Renal cortex interstitium (tissue), 11 donors: ENCODE measurements around the gene ALX4. TPM values are rescaled to one million over a fixed set of nuclear protein-coding genes. Genes with fewer than 3 reads are reported as not detected.

Experiments
- DNase-seq, 11 donors: peaks; one replicate each; pipeline ENCODE4 v3.0.0-alpha.2; 2013; ENCODE audit warnings: low read depth in 9 of 11, low spot score in 4 of 11; ENCODE audit errors: extremely low read depth in 1 of 11
- polyA plus RNA-seq, 3 donors: library from polyadenylated mRNA; unstranded; fragments of 120-200 nt; gene quantifications; one replicate each; pipeline ENCODE4 v1.2.1, GENCODE V29; 2013; ENCODE audit not compliant: insufficient read length in 3 of 3

ALX4 gene
- polyA plus RNA-seq, 3 donors = 0.12 to 0.39 (median 0.20) TPM

DNA sequence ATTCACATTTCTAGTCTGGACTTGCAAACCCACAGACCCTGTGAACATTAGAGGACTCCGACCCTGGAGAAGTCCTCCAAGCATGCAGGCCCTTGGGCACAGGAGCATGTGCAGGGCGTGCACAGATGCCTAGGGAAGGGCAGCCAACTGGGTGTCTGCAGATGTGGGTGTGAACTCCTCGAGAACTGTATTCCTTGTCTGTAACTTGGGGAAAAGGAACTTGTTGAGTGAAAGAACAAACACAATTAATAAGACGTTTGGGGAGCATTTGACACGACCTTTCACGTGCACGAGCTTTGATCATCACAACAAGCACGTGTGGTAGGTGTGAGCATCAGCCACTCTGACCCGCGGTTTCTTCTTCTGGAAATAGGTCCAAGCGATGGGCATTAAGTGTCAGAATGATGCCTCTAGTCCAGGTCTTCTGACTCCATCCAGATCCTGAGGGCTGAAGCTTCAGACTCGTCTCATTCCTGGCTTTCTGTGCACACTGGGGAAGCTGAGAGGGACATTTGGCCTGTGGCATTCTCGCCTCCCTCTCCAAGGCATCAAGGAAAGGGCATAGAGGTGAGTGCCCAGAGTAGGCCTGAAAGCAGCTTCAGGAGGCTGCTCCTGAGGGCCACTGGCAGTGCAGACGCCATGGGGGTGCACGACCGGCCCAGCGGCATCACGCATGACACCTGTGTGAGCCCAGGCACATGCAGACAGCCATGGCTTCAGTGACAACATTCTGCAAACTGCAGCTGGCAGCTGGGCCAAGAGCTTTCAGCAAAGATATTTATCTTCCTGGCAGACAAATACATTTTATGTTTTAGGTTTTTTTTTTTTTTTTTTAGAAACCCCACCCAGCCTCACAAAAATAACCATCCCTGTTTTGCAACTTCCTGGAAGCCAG is 32.5 kb downstream of the ALX4 start:
- DNase-seq = no peak

DNA sequence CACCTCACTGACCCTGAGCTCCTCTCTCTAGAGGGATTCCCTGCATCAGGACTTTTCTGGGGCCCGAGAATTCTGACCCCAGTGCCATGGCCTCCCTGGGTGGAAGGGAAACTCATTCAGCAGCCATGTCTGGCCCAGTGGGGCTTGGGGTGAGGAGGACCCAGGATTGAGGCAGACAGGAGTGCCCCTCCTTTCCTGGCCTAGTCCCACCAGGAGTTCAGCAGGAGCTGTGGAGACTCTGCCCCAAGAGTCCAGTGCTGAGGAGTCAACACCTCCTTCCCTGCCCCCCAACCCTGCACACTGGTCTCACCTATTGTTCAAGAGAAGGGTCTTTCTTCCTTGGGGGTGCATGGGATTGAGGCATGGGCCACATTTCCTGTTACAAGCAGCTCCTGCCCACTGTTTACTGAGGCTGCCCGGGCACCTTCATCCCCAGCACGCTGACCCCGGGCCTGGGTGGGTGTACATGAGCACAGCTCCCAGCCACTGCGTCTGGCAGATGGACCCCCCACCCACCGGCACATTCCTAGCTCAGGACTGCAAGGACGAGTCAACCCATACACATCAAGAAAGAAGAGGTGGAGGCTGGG is 33.9 kb downstream of the ALX4 start:
- DNase-seq = no peak

DNA sequence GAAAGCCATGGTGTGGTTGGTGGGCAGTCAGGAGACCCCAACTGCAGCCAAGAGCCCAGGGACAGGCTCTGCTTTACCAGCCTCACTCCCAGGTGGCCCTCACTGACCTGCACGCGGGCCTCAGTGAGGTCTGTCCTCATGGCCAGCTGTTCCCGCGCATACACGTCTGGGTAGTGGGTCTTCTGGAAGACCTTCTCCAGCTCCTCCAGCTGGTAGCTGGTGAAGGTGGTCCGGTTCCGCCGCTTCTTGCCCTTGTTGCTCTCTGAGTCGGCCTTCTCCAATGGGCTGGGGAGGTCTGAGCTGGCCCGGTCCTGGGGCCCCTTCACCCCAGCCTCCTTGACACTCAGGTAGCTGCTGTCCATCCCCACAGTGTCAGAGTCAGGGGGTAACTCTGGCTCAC is 34.7 kb downstream of the ALX4 start:
- no peak for DNase-seq

DNA sequence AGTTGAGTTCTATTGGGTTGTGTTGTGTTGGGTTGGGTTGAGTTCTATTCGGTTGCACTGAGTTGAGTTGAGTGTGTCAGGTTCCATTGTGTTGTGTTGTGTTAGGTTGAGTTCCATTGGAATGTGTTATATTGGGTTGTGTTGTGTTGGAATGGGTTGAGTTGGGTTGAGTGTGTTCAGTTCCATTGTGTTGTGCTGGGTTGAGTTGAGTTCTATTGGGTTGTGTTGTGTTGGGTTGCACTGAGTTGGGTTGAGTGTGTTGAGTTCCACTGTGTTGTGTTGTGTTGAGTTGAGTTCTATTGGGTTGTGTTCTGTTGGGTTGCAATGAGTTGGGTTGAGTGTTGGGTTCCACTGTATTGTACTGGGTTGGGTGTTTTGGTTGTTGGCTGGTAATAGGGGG is 35.5 kb downstream of the ALX4 start:
- no peak for DNase-seq

DNA sequence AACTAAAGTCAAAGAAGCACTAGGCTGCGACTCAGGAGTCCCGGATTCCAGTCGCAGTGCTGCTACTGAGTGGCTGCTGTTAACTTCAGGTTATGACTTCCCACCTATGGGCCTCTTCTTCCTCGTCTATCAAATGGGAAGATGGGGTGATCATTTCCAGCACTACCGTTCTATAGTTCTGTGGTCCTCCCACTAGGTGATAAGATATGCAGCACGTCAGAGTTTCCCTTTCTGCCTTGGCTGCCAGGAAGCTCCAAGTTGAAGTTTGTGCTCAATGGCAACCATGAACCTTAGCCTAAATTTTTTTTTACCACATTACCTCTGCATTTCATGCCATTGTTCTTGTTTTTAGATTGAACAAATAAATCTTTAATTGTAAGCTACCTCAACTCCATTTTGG is 38.7 kb downstream of the ALX4 start:
- no peak for DNase-seq

DNA sequence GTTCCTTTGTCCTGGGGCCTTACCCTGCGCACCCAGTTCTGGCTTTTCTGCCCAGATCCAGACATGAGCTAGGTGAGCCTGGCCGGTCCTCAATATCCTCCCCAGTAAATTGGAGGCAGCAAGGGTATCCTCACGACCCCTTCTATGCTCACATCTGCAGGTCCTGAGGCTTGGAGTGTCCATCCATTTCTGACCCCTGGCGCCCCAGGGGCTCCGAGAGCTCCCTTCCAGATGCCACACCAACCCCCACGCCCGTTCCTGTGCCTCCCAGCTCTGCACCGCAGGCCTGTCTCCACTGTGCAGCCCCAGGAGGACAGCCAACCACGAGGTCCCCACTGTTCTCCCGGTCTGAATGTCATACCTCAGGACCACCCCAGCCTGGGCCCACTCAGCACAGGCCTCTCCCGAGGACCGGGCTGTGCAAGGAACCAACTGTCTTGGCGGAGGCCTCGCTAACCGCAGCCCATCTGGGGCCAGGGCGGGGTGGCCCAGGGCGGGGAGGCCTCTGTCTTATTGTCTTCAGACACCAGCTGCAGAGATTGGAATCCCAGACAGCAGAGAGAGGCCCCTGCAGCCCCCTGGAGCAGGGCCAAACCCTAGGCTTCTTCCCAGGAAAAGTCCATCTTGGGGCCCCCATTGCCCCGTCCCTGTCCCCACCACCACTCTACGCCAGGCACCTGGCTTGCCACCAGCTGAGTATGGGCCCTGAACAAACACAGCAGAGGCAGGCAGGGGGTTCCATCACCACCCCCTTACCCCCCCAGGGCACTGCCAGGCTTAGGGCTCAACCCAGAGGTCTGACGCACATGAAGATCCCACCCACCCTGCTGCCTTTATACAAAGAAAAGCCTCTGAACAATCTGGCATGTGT is 39.3 kb downstream of the ALX4 start:
- no peak for DNase-seq

DNA sequence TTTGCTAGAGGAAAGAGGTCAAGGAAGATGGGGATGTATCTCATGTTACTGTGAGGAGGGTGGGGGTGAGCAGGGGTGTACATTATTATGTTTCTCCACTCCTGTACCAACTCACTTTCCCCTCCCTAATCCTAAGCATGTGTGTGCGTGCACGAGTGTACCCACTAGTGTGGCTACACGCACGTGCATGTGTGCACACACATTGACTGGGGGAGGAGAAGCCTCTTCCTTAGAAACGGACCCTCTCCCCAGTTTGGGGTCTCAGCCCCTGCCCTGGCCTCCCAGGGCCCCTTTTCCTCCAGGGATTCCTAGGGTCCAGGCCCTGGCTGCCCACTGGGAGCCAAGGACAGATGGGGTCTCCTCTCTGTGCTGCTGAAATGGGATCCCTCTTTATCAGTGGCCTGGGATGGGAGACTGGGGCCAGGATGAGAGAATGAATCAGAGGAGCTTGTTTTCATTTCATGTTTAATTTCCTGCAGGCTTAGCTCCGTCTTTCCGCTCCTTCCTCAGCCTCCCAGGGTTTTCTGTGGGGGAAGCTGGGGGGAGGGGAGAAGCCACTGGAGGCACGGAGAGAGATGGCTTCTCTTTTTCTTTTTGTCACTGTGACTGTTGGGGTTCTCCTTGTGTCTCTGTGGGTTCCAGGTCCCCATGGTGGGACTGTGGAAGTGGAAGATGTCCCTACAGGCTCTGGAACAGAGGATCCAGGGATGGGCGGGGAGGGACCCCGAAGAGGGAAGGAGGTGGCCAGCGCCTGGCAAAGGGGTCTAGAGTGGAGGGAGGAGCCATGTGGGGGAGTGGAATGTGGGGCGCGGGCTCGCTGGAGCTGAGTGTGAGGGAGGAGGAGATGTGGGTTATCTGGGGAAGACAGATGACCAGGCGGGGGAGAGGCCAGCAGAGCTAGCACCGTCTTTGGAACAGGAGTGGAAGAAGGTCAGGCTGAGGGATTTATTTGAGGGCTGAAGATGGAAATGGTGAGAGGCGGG is 40.3 kb downstream of the ALX4 start:
- DNase-seq = peak in 7 of 11 donors; percentile 12 to 33 (median 22)

DNA sequence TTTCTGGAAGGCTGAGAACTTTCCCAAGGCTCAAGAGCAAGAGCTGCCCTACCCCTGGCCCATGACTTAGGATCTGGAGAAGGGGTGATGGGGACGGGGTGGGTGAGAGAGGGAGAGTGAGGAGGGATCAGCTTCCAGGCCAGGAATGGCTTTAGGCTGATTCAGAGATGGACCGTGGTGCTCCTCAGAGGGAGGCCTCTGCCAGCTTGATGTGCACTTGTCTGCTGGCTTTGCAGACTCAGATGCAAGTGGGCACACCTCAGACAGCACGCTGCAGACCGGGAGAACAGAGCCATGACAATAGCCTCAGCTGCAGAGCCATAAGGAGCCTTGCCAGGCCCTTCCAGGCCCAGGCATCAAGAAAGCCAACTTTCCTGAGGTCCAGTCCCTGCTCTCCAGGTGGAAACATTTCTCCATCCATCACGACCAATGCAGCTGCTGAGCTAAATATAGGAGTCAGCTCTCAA is 41.3 kb downstream of the ALX4 start:
- no peak for DNase-seq

DNA sequence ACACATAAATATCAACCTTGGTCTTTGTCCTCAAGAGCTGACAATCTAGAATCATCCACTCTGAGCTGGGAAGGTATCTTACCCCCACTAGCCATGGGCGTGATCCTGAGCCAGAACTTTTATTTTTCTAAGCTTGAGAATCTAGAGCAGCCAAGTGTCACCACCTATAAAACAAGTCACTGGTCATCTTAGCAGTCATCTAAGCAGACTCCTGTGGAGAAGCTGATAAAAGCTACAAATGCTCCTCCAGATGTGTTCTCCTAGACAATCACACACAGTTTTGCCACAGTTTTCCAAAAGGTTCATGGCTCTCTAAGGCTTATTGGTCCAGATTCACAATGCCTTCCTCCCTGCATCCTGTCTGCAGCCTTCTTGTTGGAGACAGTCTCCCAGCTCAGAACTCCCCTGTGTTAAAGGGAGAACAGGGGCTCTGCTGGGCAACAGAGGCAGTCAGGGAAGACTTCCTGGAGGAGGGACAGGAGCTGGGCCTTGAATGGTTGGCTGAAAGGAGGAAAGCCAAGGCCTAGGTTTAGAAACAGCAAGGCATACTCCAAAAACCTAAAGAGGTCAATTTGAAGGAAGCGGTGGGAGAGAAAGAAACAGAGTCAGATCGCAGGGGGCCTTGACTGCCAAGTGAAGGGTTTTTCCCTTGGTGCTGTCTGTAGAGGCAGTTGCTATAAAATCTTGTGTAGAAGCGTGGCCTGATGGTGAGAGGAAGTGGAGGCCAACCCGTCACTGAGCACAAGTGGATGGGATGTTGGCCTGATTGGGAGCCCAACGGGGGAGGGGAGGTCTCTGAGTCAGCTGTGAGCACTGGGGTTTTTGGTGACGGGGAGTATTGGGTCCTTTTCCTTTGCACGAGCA is 42.0 kb downstream of the ALX4 start:
- DNase-seq = no peak

DNA sequence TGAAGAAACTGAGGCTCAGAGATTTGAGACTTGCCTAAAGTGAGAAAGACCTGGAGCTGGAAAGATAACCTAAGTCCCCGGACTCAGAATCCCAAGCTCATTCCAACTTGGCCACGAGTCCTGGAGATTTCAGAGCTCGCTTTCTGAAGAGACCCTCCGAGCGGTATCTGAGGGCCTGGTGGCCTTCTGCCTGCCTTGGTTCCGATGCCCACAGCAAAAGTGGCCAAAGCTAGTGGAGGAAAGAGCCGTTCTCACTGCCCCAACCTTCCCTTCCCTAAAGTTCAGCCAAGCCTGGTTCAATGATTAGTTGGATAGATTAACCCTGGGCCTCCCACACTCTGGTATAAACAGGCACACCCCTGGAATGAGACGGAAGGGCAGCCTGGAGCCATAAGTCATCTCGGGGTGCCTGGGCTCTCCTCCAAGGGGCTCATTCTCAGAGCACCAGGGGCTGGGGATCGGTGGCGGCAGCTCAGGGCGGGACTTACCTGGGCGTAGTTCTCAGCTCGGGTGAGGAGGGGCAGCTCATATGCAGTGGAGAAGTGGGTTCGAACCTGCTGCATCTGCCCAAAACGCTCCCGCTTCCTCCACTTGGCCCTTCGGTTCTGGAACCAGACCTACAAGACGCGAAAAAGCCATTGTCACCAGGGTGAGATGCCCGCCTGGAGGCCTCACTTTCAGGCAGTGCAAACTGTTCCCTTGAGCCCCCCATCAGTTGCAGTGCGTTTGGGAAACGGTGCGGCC is 42.8 kb downstream of the ALX4 start:
- DNase-seq = no peak

DNA sequence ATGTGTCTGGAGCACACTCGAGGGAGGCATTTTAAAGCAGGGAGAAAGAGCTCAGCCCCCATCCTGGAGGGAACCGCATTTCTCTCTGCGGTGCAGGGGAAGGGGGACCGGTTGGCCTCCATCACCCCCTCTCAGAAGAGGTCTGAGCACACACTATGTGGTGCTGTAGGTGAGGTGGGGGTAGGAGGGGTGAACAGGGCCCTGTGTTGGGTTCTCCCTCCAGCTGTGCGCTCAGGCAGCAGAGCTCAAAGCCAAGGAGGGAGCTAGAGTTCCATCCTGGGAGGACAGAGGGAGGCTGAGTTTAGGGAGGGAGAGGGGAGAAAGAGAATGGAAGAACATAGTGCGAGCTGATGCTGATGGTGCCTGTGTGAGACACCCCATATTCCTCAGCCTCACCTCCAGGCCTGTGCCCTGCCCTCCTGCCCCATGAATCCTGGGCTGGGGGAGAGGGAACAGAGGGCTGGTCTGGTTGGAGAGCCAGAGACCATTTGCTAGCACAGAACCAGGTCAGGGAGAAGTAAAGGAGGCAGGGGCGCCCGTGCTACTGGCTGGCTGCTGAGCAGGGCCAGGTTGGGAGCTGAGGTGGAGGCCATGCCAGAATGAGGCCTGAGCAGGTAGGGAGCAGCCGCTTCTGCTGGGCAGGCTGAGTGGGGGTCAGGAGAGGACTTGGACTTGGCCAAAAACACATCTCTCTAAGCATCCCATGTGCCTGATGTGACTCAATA is 43.7 kb downstream of the ALX4 start:
- no peak for DNase-seq

DNA sequence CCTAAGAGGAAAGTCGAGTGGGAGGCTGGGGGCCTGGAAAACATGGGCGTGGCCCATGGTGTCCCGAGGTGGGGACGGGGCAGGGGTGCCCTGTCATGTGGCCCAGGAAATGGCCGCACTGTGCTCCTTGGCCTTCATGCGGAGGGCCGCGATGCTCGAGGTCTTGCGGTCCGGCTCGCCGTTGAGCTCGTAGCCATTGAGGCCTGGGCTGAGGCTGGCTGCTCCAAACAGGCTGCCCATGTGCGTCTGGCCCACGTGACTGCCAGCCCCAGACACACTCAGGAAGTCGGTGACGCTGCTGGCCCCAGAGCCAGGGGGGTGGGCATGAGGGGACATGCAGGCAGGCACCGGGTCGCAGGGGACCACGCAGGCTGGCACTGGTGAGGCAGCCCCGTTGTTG is 45.2 kb downstream of the ALX4 start:
- DNase-seq = no peak

DNA sequence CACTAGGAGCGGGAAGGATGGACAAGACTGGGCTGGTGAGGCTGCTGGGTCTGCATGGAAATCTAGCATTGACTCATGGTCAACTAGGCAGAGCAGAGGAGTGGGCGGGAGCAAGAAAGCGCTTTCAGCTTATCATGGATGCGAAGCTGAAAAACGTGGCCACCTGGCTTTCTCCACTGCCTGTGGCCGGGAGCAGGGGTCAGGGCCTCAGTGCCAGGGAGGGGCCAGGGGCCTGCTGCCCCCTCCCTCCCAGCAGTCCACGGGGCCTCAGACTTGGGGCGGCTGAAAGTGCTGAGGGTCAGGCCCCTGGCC is 45.5 kb downstream of the ALX4 start:
- no peak for DNase-seq

DNA sequence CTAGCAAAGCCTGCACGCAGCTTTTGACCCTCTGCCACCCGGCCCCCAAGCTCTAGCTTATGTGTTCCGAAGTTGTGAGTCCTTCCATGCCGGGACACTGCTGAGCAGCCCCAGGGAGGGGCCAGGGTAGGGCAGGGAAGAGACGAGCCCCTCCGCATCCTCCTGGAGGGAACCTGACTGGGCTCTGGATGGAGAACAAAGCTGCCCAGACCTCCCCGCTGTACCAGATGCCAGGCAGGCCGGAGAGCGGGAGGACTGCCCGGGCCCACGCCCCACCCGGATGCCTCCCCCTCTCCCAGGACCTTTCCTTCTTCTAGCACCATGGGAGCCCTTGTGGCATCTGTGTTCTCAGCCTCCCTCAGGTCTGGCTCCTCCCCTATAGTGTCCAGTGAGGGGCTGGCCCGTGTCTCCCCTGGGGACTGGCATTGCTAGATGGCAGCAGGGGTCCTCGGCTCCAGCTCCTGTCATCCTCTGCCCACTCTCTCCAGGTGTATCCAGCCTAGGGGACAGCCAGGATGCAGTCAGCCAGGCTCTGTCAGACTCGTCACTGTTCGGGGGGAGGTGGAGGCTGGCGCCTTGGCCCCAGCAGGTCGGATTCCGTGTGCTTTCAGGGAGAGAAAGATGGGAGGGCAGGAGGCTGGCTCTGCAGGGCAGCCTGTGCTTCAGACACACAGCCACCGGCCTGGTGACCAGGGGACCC is 46.1 kb downstream of the ALX4 start:
- no peak for DNase-seq

DNA sequence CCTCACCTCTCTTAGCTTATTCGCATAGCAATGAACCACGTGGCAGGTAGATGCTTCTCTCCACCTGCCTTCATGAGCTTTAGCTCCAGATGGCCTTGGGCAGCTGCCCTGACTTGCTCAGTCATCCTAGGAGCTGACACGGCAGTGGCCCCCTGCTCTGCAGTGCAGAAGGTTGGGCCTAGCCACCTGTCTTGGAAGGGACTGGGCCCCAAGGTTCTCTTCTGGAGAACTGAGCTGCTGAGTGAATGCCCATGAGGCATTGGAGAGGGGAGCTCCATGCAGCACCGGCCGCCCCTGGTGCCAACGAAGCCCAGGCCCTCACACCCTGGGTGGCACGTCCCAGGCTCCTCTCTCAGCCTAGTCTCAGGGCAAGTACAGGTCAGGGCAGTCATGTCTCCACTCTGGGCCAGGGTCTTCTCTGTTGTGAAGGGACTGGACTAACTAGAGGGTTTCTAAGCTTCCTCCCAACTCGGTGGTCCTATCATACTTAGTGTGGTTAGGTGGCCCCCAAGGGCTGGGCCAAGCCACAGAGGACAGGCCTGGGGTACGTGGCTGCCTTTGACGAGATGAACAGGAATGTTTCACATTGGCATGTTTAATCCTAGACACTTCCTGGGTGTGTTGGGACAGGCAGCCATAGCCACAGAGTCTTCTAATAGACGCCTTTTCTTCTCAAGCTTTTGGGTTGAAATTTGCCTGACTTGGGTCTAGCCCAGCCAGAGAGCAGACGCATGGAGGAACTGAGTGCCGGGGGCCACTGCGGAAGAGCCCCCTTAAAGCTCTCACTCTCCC is 47.9 kb downstream of the ALX4 start:
- DNase-seq = no peak
